Liver (tissue), 9 donors: ENCODE results near the gene RSPO4. TPM values are rescaled to one million over a fixed set of nuclear protein-coding genes. Genes with fewer than 3 reads are reported as not detected.

Experiments
- DNase-seq: peaks from one replicate; pipeline ENCODE4 v3.0.0-alpha.2; 2017; ENCODE audit warnings: low spot score
- H3K27ac ChIP-seq, 2 donors: one replicate each; pipeline ENCODE4 v1.7.0; 2013; ENCODE audit warnings: inconsistent platforms in 2 of 2, low read length in 2 of 2, control low read depth in 1 of 2, low read depth in 1 of 2, mild to moderate bottlenecking in 1 of 2
- H3K27me3 ChIP-seq, 4 donors: one replicate each; pipeline versions ENCODE4 v1.6.1 to v1.7.0; 2013; ENCODE audit warnings: low read length in 3 of 4, inconsistent platforms in 1 of 4, mild to moderate bottlenecking in 1 of 4, moderate library complexity in 1 of 4; ENCODE audit not compliant: control insufficient read depth in 4 of 4, insufficient read depth in 4 of 4
- H3K36me3 ChIP-seq, 4 donors: one replicate each; pipeline versions ENCODE4 v1.6.1 to v1.7.0; 2013; ENCODE audit warnings: low read length in 3 of 4, mild to moderate bottlenecking in 3 of 4, low read depth in 1 of 4, moderate library complexity in 1 of 4; ENCODE audit not compliant: control insufficient read depth in 4 of 4, insufficient read depth in 3 of 4
- H3K4me1 ChIP-seq, 4 donors: one replicate each; pipeline versions ENCODE4 v1.6.1 to v1.7.0; 2013; ENCODE audit warnings: low read length in 3 of 4, mild to moderate bottlenecking in 3 of 4, moderate library complexity in 1 of 4; ENCODE audit not compliant: control insufficient read depth in 4 of 4, insufficient read depth in 4 of 4
- H3K4me3 ChIP-seq, 3 donors: one replicate each; pipeline versions ENCODE4 v1.6.1 to v1.7.0; 2013; ENCODE audit warnings: low read length in 3 of 3, control low read depth in 1 of 3, low read depth in 1 of 3, mild to moderate bottlenecking in 1 of 3
- H3K9ac ChIP-seq, 2 donors: one replicate each; pipeline ENCODE4 v1.7.0; 2013; ENCODE audit warnings: low read length in 2 of 2, mild to moderate bottlenecking in 2 of 2, moderate library complexity in 2 of 2, control low read depth in 1 of 2, low read depth in 1 of 2
- H3K9me3 ChIP-seq, 4 donors: one replicate each; pipeline versions ENCODE4 v1.6.1 to v1.7.0; 2013; ENCODE audit warnings: low read length in 3 of 4; ENCODE audit not compliant: control insufficient read depth in 4 of 4
- ATF3 ChIP-seq: IDR thresholded peaks from 2 replicates; pipeline ENCODE4 v1.6.1; 2016; ENCODE audit warnings: antibody characterized with exemption
- CTCF ChIP-seq: fragments of 150-350 bp; IDR thresholded peaks from 2 replicates; pipeline ENCODE4 v1.5.1; 2017; ENCODE audit warnings: improper control_type of control experiment, low read depth, low read length; ENCODE audit not compliant: missing input control
- EGR1 ChIP-seq, 2 donors: IDR thresholded peaks; 2 replicates each; pipeline ENCODE4 v1.6.1; 2016 to 2018; ENCODE audit warnings: antibody characterized with exemption in 2 of 2, low read depth in 2 of 2
- FOXA1 ChIP-seq: IDR thresholded peaks from 2 replicates; pipeline ENCODE4 v1.6.1; 2016; ENCODE audit warnings: antibody characterized with exemption
- FOXA2 ChIP-seq: IDR thresholded peaks from 2 replicates; pipeline ENCODE4 v1.6.1; 2016; ENCODE audit warnings: antibody characterized with exemption
- GABPA ChIP-seq, 2 donors: IDR thresholded peaks in 1 of 2; conservative IDR thresholded peaks in 1 of 2; 2 replicates each; pipeline ENCODE4 v1.6.1; 2016; ENCODE audit warnings: antibody characterized with exemption in 2 of 2, mild to moderate bottlenecking in 1 of 2, moderate library complexity in 1 of 2
- HNF4A ChIP-seq, 2 donors: conservative IDR thresholded peaks; 2 replicates each; pipeline ENCODE4 v1.6.1; 2016; ENCODE audit warnings: antibody characterized with exemption in 2 of 2, mild to moderate bottlenecking in 2 of 2
- JUND ChIP-seq, 2 donors: IDR thresholded peaks; 2 replicates each; pipeline ENCODE4 v1.6.1; 2016; ENCODE audit warnings: antibody characterized with exemption in 2 of 2
- RAD21 ChIP-seq, 2 donors: IDR thresholded peaks; 2 replicates each; pipeline ENCODE4 v1.6.1; 2016; ENCODE audit warnings: antibody characterized with exemption in 2 of 2, mild to moderate bottlenecking in 2 of 2
- REST ChIP-seq: IDR thresholded peaks from 2 replicates; pipeline ENCODE4 v1.6.1; 2016; ENCODE audit warnings: antibody characterized with exemption, mild to moderate bottlenecking
- TAF1 ChIP-seq: conservative IDR thresholded peaks from 2 replicates; pipeline ENCODE4 v1.6.1; 2016; ENCODE audit warnings: antibody characterized with exemption, mild to moderate bottlenecking
- YY1 ChIP-seq: IDR thresholded peaks from 2 replicates; pipeline ENCODE4 v1.6.1; 2016; ENCODE audit warnings: antibody characterized with exemption, mild to moderate bottlenecking
- WGBS: extraction: QIAGEN DNeasy Blood & Tissue Kit; methylation state at CpG from one replicate; pipeline ENCODE4 v1.1.7; 2013; 5-methylcytosine and 5-hydroxymethylcytosine counted together
- polyA plus RNA-seq, 2 donors: library from polyadenylated mRNA; stranded (reverse) in 1 of 2; unstranded in 1 of 2; fragments of 200-250 nt in 1 of 2; fragments of >200 nt in 1 of 2; fragmentation: Nextera tagmentation in 1 of 2; extraction: Ambion mirVana in 1 of 2; gene quantifications; one replicate each; pipeline versions ENCODE4 v1.2.1 to v1.2.3, GENCODE V29; 2013 to 2015
- total RNA-seq, 2 donors: library from RNA; depleted of rRNA; stranded (reverse); fragments of >200 nt; gene quantifications; one replicate each; pipeline ENCODE4 v1.2.3, GENCODE V29; 2014
- TF ChIP-seq, protein P1 (sequence below): IDR thresholded peaks from 2 replicates; pipeline ENCODE4 v1.6.1; 2016; ENCODE audit warnings: antibody characterized with exemption
- donor health status: healthy.
- donor health status: healthy.
- donor health status: healthy.
- donor health status: healthy.
- donor health status: healthy.

RSPO4 gene
- total and polyA plus RNA-seq, 4 donors, result not detected

GRCh38 chr20:1013566-1014340 is 11.6 kb upstream of the RSPO4 start:
- no peaks in the 10 kb centered on the region for H3K36me3 ChIP-seq
- H3K4me1 ChIP-seq, result no peaks in the 10 kb centered on the region
- H3K27ac ChIP-seq, result no peak overlapping the region
- H3K9me3 ChIP-seq, result no peaks in the 10 kb centered on the region
- H3K4me3 ChIP-seq, result no peak overlapping the region
- no peak overlapping the region for H3K9ac ChIP-seq
- DNase-seq, result no peak
- no peak for TF ChIP-seq RAD21 (IDR thresholded peaks at IDR 0.05)
- TF ChIP-seq JUND (IDR thresholded peaks at IDR 0.05), result no peak
- TF ChIP-seq, protein P1, sequence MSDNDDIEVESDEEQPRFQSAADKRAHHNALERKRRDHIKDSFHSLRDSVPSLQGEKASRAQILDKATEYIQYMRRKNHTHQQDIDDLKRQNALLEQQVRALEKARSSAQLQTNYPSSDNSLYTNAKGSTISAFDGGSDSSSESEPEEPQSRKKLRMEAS, result no peak
- TF ChIP-seq HNF4A (conservative IDR thresholded peaks at IDR 0.05), result no peak
- no peak for TF ChIP-seq FOXA1
- no peak for TF ChIP-seq CTCF
- no peak for TF ChIP-seq ATF3
- no peak for TF ChIP-seq FOXA2
- no peak for TF ChIP-seq EGR1 (IDR thresholded peaks at IDR 0.05; ENCODE audit: low read depth in 2 of 2)
- TF ChIP-seq REST, result no peak
- no peak for TF ChIP-seq TAF1
- TF ChIP-seq YY1, result no peak
- WGBS, result 72% methylated on average over 7 of the region's 7 CpGs
- H3K27me3 ChIP-seq, result no peaks in the 10 kb centered on the region

GRCh38 chr20:1012359-1013168 is 10.5 kb upstream of the RSPO4 start:
- Histone ChIP-seq H3K36me3 (no peaks in the 10 kb centered on the region), H3K27ac (no peak overlapping the region), H3K9me3 (no peaks in the 10 kb centered on the region), H3K9ac (no peak overlapping the region), H3K27me3 (no peaks in the 10 kb centered on the region), H3K4me1 (no peaks in the 10 kb centered on the region), H3K4me3 (no peak overlapping the region)
- WGBS, result 72% methylated on average over 10 of the region's 10 CpGs
- no peak for DNase-seq
- TF ChIP-seq, protein P1, result no peak
- no peak for TF ChIP-seq GABPA (IDR thresholded peaks at IDR 0.05 in 1 of 2, conservative IDR thresholded peaks at IDR 0.05 in 1 of 2)
- TF ChIP-seq JUND (IDR thresholded peaks at IDR 0.05), result no peak
- TF ChIP-seq EGR1 (IDR thresholded peaks at IDR 0.05; ENCODE audit: low read depth in 2 of 2), result no peak
- TF ChIP-seq FOXA1, result no peak
- no peak for TF ChIP-seq REST
- TF ChIP-seq ATF3, result no peak
- no peak for TF ChIP-seq HNF4A (conservative IDR thresholded peaks at IDR 0.05)
